Nephron (organoid): ENCODE measurements around the gene PHAF1.
A peak's percentile ranks its signal among the peaks of the same experiment; 100 is the strongest.

Source experiments
- H3K27ac Mint-ChIP-seq, 3 experiments: 2 replicates each; pipeline ENCODE4 v1.8.0; 2020; ENCODE audit warnings: mixed read lengths in 3 of 3, mild to moderate bottlenecking in 2 of 3, moderate library complexity in 1 of 3
- H3K27me3 Mint-ChIP-seq: 2 replicates; pipeline ENCODE4 v1.8.0; 2021; ENCODE audit warnings: low read depth, mild to moderate bottlenecking, moderate library complexity, mixed read lengths
- H3K36me3 Mint-ChIP-seq: 2 replicates; pipeline ENCODE4 v1.8.0; 2020; ENCODE audit warnings: low read depth, mixed read lengths
- H3K4me1 Mint-ChIP-seq: 2 replicates; pipeline ENCODE4 v1.8.0; 2020; ENCODE audit warnings: mixed read lengths
- H3K4me3 Mint-ChIP-seq, 3 experiments: 2 replicates each; pipeline ENCODE4 v1.8.0; 2020; ENCODE audit warnings: mild to moderate bottlenecking in 3 of 3, mixed read lengths in 3 of 3, moderate library complexity in 2 of 3
- H3K9me3 Mint-ChIP-seq: 2 replicates; pipeline ENCODE4 v1.8.0; 2020; ENCODE audit warnings: mixed read lengths
- TF ChIP-seq, protein P1 (sequence below), 3 experiments: fragments of 200-600 bp; sonication (generic); IDR thresholded peaks; one replicate each; pipeline ENCODE4 v1.5.0; 2021; ENCODE audit warnings: antibody characterized with exemption in 3 of 3; ENCODE audit not compliant: unreplicated experiment in 3 of 3

The PHAF1 gene

DNA sequence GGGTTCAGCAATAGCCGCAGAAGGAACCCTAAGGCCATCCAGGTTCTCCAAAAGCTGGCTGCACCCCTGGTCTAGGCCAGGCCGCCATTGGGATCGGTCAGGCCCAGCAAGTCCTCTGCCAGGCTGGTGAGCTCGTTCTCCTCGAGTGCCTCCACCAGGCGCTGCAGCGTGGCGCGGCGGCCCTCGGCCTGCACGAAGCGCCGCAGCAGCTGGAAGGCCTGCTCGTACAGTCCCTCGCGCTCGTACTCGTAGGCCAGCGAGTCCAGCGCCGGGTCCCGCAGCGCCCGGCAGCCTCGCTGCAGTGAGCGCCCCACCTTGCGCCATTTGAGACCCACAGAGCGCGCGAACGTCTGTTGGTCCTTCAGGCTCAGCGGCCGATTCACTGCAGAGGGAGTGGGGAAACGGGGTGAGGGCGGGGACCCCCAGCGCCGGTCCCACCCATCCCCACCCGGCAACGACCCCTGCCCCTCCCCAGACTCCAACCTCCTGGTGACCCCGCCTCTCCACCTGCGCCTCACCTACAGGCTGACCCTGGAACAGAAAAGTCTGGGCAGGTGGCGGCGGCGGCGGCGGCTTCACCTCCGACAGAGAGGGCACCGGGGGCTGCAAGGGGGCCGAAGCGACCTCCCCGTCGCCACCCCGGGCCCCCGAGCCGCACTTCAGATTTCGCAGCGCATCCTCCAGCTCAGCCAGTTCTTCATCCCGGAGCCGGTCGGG is 45.0 kb downstream of the PHAF1 start:
- Mint-ChIP-seq H3K9me3 (no peaks in the 10 kb centered on the region), H3K27me3 (peaks cover 79% of the 10 kb centered on the region), H3K4me1 (peaks cover 17% of the 10 kb centered on the region), H3K27ac (no peak overlapping the region), H3K36me3 (no peaks in the 10 kb centered on the region), H3K4me3 (peak overlapping the region in 2 of 3 experiments; percentile 61 to 66)
- TF ChIP-seq, protein P1, sequence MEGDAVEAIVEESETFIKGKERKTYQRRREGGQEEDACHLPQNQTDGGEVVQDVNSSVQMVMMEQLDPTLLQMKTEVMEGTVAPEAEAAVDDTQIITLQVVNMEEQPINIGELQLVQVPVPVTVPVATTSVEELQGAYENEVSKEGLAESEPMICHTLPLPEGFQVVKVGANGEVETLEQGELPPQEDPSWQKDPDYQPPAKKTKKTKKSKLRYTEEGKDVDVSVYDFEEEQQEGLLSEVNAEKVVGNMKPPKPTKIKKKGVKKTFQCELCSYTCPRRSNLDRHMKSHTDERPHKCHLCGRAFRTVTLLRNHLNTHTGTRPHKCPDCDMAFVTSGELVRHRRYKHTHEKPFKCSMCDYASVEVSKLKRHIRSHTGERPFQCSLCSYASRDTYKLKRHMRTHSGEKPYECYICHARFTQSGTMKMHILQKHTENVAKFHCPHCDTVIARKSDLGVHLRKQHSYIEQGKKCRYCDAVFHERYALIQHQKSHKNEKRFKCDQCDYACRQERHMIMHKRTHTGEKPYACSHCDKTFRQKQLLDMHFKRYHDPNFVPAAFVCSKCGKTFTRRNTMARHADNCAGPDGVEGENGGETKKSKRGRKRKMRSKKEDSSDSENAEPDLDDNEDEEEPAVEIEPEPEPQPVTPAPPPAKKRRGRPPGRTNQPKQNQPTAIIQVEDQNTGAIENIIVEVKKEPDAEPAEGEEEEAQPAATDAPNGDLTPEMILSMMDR (IDR thresholded peaks at IDR 0.05; ENCODE audit: unreplicated experiment in 3 of 3), result no peak

GRCh38 chr16:67155295-67156142 is 45.8 kb downstream of the PHAF1 start:
- Mint-ChIP-seq H3K27ac (no peak overlapping the region), H3K9me3 (no peaks in the 10 kb centered on the region), H3K4me3 (peak overlapping the region; percentile 52 to 66 (median 61)), H3K36me3 (no peaks in the 10 kb centered on the region), H3K27me3 (peaks cover 87% of the 10 kb centered on the region), H3K4me1 (peaks cover 17% of the 10 kb centered on the region)
- TF ChIP-seq, protein P1 (IDR thresholded peaks at IDR 0.05; ENCODE audit: unreplicated experiment in 3 of 3), result peak; percentile 96 to 98 (median 97)

DNA sequence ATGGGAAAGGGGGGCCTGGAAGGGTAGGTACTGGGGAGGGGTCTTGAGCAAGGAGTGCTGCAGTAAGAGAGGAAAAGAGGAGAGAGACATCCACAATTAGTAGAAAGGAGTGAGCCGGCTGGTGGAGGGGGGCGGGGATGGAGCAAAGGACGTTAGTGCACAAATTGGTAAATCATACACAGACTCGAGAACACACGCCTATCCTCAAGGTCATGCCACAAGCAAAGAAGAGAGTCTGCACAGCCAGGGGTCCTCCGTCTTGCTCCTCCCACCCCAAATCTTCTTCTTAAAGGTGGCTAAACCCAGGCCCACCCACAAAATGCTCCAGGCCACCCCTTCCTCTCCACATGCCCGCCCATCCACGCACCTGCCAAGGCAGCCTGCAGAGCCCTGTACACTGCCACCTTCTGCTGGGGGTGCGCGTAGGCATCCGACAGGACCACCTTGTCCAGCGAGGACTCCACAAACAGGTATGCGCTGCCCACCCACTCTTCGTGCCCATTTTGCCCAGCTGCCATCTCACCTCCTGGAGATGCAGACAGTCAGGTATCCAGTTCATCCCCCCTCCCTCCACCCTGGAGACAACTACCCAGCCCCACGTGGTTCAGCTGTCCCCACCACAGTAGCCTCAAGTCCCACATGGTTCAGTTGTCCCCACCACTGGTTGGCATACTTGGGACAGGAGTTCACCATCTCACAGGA is 46.6 kb downstream of the PHAF1 start:
- Mint-ChIP-seq H3K4me1 (peaks cover 18% of the 10 kb centered on the region), H3K4me3 (peak overlapping the region; percentile 27 to 43 (median 41)), H3K36me3 (no peaks in the 10 kb centered on the region), H3K27me3 (peaks cover 90% of the 10 kb centered on the region), H3K9me3 (no peaks in the 10 kb centered on the region), H3K27ac (no peak overlapping the region)
- TF ChIP-seq, protein P1 (IDR thresholded peaks at IDR 0.05; ENCODE audit: unreplicated experiment in 3 of 3), result no peak

- peaks cover 92% of the 10 kb centered on the region for H3K27me3 Mint-ChIP-seq
- H3K9me3 Mint-ChIP-seq, result no peaks in the 10 kb centered on the region
- TF ChIP-seq, protein P1 (IDR thresholded peaks at IDR 0.05; ENCODE audit: unreplicated experiment in 3 of 3), result no peak
- H3K4me3 Mint-ChIP-seq, result peak overlapping the region; percentile 46 to 85 (median 57)
- no peaks in the 10 kb centered on the region for H3K36me3 Mint-ChIP-seq
- H3K27ac Mint-ChIP-seq, result no peak overlapping the region
- peaks cover 14% of the 10 kb centered on the region for H3K4me1 Mint-ChIP-seq
Observed at GRCh38 chr16:67157106-67157748, 47.5 kb downstream of the PHAF1 start.

GRCh38 chr16:67157892-67158635 is 48.3 kb downstream of the PHAF1 start:
- TF ChIP-seq, protein P1 (IDR thresholded peaks at IDR 0.05; ENCODE audit: unreplicated experiment in 3 of 3), result no peak
- H3K4me1 Mint-ChIP-seq, result peaks cover 19% of the 10 kb centered on the region
- peaks cover 94% of the 10 kb centered on the region for H3K27me3 Mint-ChIP-seq
- no peaks in the 10 kb centered on the region for H3K36me3 Mint-ChIP-seq
- H3K4me3 Mint-ChIP-seq, result peak overlapping the region; percentile 73 to 86 (median 85)
- H3K9me3 Mint-ChIP-seq, result no peaks in the 10 kb centered on the region
- H3K27ac Mint-ChIP-seq, result no peak overlapping the region
